ENCODE results near the gene MLXIP. TPM values are rescaled to one million over a fixed set of nuclear protein-coding genes. Genes with fewer than 3 reads are reported as not detected.

MLXIP gene
- total RNA-seq, 2 experiments from 2014 or later: 18.8 to 22.0 TPM

GRCh38 chr12:122150127-122150681, 71.6 kb downstream of the MLXIP start:
- intact Hi-C loops (cut with micrococcal nuclease): no loop called here
- Mint-ChIP-seq H3K4me1 (ENCODE audit: low read depth) (no peaks in the 10 kb centered on the region), H3K27ac (no peak overlapping the region), H3K27me3 (ENCODE audit: low read depth) (no peaks in the 10 kb centered on the region), H3K36me3 (ENCODE audit: low read depth) (no peaks in the 10 kb centered on the region), H3K4me3 (no peak overlapping the region), H3K9me3 (no peaks in the 10 kb centered on the region)
- DNase-seq: no peak
- CTCF ChIA-PET: interaction anchor here (1.2 kb wide), 1 partner anchor 81 kb away, joined by 3 read pairs; no protein-coding TSS in a partner anchor

GRCh38 chr12:122152754-122153153, 74.2 kb downstream of the MLXIP start:
- H3K9me3 Mint-ChIP-seq: no peaks in the 10 kb centered on the region
- CTCF ChIA-PET: interaction anchor here (0.7 kb wide), 1 partner anchor 787 kb away, joined by 3 read pairs; no protein-coding TSS in a partner anchor

GRCh38 chr12:122155705-122156104, 77.1 kb downstream of the MLXIP start:
- no peak overlapping the region for H3K4me3 Mint-ChIP-seq
- H3K27ac Mint-ChIP-seq: no peak overlapping the region
- H3K27me3 Mint-ChIP-seq (ENCODE audit: low read depth): no peaks in the 10 kb centered on the region
- no peaks in the 10 kb centered on the region for H3K9me3 Mint-ChIP-seq
- no peak for DNase-seq
- H3K36me3 Mint-ChIP-seq (ENCODE audit: low read depth): no peaks in the 10 kb centered on the region
- no peaks in the 10 kb centered on the region for H3K4me1 Mint-ChIP-seq (ENCODE audit: low read depth)
- intact Hi-C loops (cut with micrococcal nuclease): no loop called here
- CTCF ChIA-PET: interaction anchor here (1.1 kb wide), 1 partner anchor 101 kb away, joined by 3 read pairs; no protein-coding TSS in a partner anchor

More at GRCh38 chr12:122152754-122153153, 74.2 kb downstream of the MLXIP start:
- Mint-ChIP-seq H3K36me3 (ENCODE audit: low read depth) (no peaks in the 10 kb centered on the region), H3K27ac (no peak overlapping the region), H3K27me3 (ENCODE audit: low read depth) (no peaks in the 10 kb centered on the region), H3K4me1 (ENCODE audit: low read depth) (no peaks in the 10 kb centered on the region), H3K4me3 (no peak overlapping the region)
- intact Hi-C loops (cut with micrococcal nuclease): no loop called here
- DNase-seq: no peak

GRCh38 chr12:122158700-122159285, 80.2 kb downstream of the MLXIP start:
- Mint-ChIP-seq H3K4me3 (no peak overlapping the region), H3K36me3 (ENCODE audit: low read depth) (no peaks in the 10 kb centered on the region), H3K4me1 (ENCODE audit: low read depth) (peaks cover 2% of the 10 kb centered on the region), H3K27me3 (ENCODE audit: low read depth) (no peaks in the 10 kb centered on the region), H3K9me3 (no peaks in the 10 kb centered on the region), H3K27ac (no peak overlapping the region)
- CTCF ChIA-PET: interaction anchor here (0.6 to 1.1 kb wide), 3 partner anchors 29 to 127 kb away, joined by 3 to 5 read pairs (median 3); no protein-coding TSS in a partner anchor
- intact Hi-C loops (cut with micrococcal nuclease): no loop called here
- DNase-seq: no peak

GRCh38 chr12:122159882-122160281, 81.3 kb downstream of the MLXIP start:
- no peaks in the 10 kb centered on the region for H3K9me3 Mint-ChIP-seq
- CTCF ChIA-PET: interaction anchor here (0.6 kb wide), 1 partner anchor 396 kb away, joined by 3 read pairs; no protein-coding TSS in a partner anchor
- H3K4me1 Mint-ChIP-seq (ENCODE audit: low read depth): peaks cover 2% of the 10 kb centered on the region

GRCh38 chr12:122160761-122161160, 82.2 kb downstream of the MLXIP start:
- no peak for DNase-seq
- H3K27me3 Mint-ChIP-seq (ENCODE audit: low read depth): no peaks in the 10 kb centered on the region
- H3K4me1 Mint-ChIP-seq (ENCODE audit: low read depth): peaks cover 2% of the 10 kb centered on the region
- H3K27ac Mint-ChIP-seq: no peak overlapping the region
- H3K4me3 Mint-ChIP-seq: no peak overlapping the region
- CTCF ChIA-PET: no interaction called here
- H3K36me3 Mint-ChIP-seq (ENCODE audit: low read depth): no peaks in the 10 kb centered on the region
- intact Hi-C loops (cut with micrococcal nuclease): loop anchor here (1.0 kb wide), 1 partner anchor 31 kb away; no protein-coding TSS in a partner anchor
- no peaks in the 10 kb centered on the region for H3K9me3 Mint-ChIP-seq

More at GRCh38 chr12:122159882-122160281, 81.3 kb downstream of the MLXIP start:
- H3K27ac Mint-ChIP-seq: no peak overlapping the region
- H3K36me3 Mint-ChIP-seq (ENCODE audit: low read depth): no peaks in the 10 kb centered on the region
- no peak overlapping the region for H3K4me3 Mint-ChIP-seq
- no peaks in the 10 kb centered on the region for H3K27me3 Mint-ChIP-seq (ENCODE audit: low read depth)
- DNase-seq: no peak
- intact Hi-C loops (cut with micrococcal nuclease): loop anchor here (1.0 kb wide), 1 partner anchor 31 kb away; no protein-coding TSS in a partner anchor

- Mint-ChIP-seq H3K4me3 (no peak overlapping the region), H3K27ac (no peak overlapping the region), H3K9me3 (no peaks in the 10 kb centered on the region), H3K27me3 (ENCODE audit: low read depth) (no peaks in the 10 kb centered on the region), H3K36me3 (ENCODE audit: low read depth) (no peaks in the 10 kb centered on the region), H3K4me1 (ENCODE audit: low read depth) (peaks cover 2% of the 10 kb centered on the region)
- intact Hi-C loops (cut with micrococcal nuclease): no loop called here
- DNase-seq: no peak
- CTCF ChIA-PET: no interaction called here
Observed at GRCh38 chr12:122161682-122162081, 83.1 kb downstream of the MLXIP start.

- CTCF ChIA-PET: no interaction called here
- no peak for DNase-seq
- Mint-ChIP-seq H3K27ac (no peak overlapping the region), H3K4me1 (ENCODE audit: low read depth) (peaks cover 2% of the 10 kb centered on the region), H3K4me3 (no peak overlapping the region), H3K27me3 (ENCODE audit: low read depth) (no peaks in the 10 kb centered on the region), H3K36me3 (ENCODE audit: low read depth) (no peaks in the 10 kb centered on the region), H3K9me3 (no peaks in the 10 kb centered on the region)
- intact Hi-C loops (cut with micrococcal nuclease): no loop called here
Observed at GRCh38 chr12:122162976-122163375, 84.4 kb downstream of the MLXIP start.

GRCh38 chr12:122166422-122167349, 88.1 kb downstream of the MLXIP start:
- CTCF ChIA-PET: interaction anchor here (0.6 to 0.8 kb wide), 5 partner anchors 28 to 526 kb away, joined by 3 to 5 read pairs (median 4); no protein-coding TSS in a partner anchor
- DNase-seq: peak; percentile 30
- Mint-ChIP-seq H3K36me3 (ENCODE audit: low read depth) (no peaks in the 10 kb centered on the region), H3K4me3 (no peak overlapping the region), H3K9me3 (no peaks in the 10 kb centered on the region), H3K27me3 (ENCODE audit: low read depth) (no peaks in the 10 kb centered on the region), H3K27ac (no peak overlapping the region), H3K4me1 (ENCODE audit: low read depth) (peaks cover 2% of the 10 kb centered on the region)
- intact Hi-C loops (cut with micrococcal nuclease): no loop called here

- H3K27ac Mint-ChIP-seq: no peak overlapping the region
- no peak for DNase-seq
- H3K27me3 Mint-ChIP-seq (ENCODE audit: low read depth): no peaks in the 10 kb centered on the region
- no peaks in the 10 kb centered on the region for H3K4me1 Mint-ChIP-seq (ENCODE audit: low read depth)
- no peaks in the 10 kb centered on the region for H3K36me3 Mint-ChIP-seq (ENCODE audit: low read depth)
- H3K9me3 Mint-ChIP-seq: no peaks in the 10 kb centered on the region
- H3K4me3 Mint-ChIP-seq: no peak overlapping the region
- CTCF ChIA-PET: interaction anchor here (0.7 to 0.8 kb wide), 2 partner anchors 113 to 526 kb away, joined by 4 read pairs; no protein-coding TSS in a partner anchor
- intact Hi-C loops (cut with micrococcal nuclease): no loop called here
Observed at GRCh38 chr12:122167356-122167925, 88.9 kb downstream of the MLXIP start.

- CTCF ChIA-PET: interaction anchor here (0.6 kb wide), 1 partner anchor 36 kb away, joined by 4 read pairs; no protein-coding TSS in a partner anchor
- no peak for DNase-seq
- Mint-ChIP-seq H3K36me3 (ENCODE audit: low read depth) (no peaks in the 10 kb centered on the region), H3K4me3 (no peak overlapping the region), H3K27me3 (ENCODE audit: low read depth) (no peaks in the 10 kb centered on the region), H3K9me3 (no peaks in the 10 kb centered on the region), H3K4me1 (ENCODE audit: low read depth) (no peaks in the 10 kb centered on the region), H3K27ac (no peak overlapping the region)
- intact Hi-C loops (cut with micrococcal nuclease): no loop called here
Observed at GRCh38 chr12:122168492-122168891, 89.9 kb downstream of the MLXIP start.

GRCh38 chr12:122171399-122171798, 92.8 kb downstream of the MLXIP start:
- DNase-seq: no peak
- no peak overlapping the region for H3K27ac Mint-ChIP-seq
- CTCF ChIA-PET: interaction anchor here (1.2 kb wide), 1 partner anchor 19 kb away, joined by 3 read pairs; no protein-coding TSS in a partner anchor
- H3K36me3 Mint-ChIP-seq (ENCODE audit: low read depth): no peaks in the 10 kb centered on the region
- no peaks in the 10 kb centered on the region for H3K9me3 Mint-ChIP-seq
- no peaks in the 10 kb centered on the region for H3K27me3 Mint-ChIP-seq (ENCODE audit: low read depth)
- H3K4me3 Mint-ChIP-seq: no peak overlapping the region
- intact Hi-C loops (cut with micrococcal nuclease): no loop called here
- no peaks in the 10 kb centered on the region for H3K4me1 Mint-ChIP-seq (ENCODE audit: low read depth)

All from activated naive CD4-positive, alpha-beta T cell treated with anti-CD3 and anti-CD28 coated beads for 36 hours (primary cell).